Measurements from ENCODE around the gene RAB21. TPM values are rescaled to one million over a fixed set of nuclear protein-coding genes. Genes with fewer than 3 reads are reported as not detected.

Gene RAB21
- total RNA-seq, 1 donor from 2014 or later: 44.0 TPM

- Mint-ChIP-seq H3K36me3 (peaks cover 25% of the 10 kb centered on the region), H3K27ac (no peak overlapping the region), H3K4me1 (no peaks in the 10 kb centered on the region), H3K9me3 (peaks cover 9% of the 10 kb centered on the region), H3K27me3 (ENCODE audit: low read depth) (no peaks in the 10 kb centered on the region), H3K4me3 (no peak overlapping the region)
- DNase-seq (ENCODE audit: low spot score in 2 of 2, unreplicated experiment in 2 of 2): no peak
- no peak for TF ChIP-seq CTCF (IDR thresholded peaks at IDR 0.05; ENCODE audit: unreplicated experiment)
These were observed 93.5 kb downstream of the RAB21 start for GRCh38 chr12:71848212-71848611.

GRCh38 chr12:71849109-71849851, 94.6 kb downstream of the RAB21 start:
- Mint-ChIP-seq H3K9me3 (peaks cover 14% of the 10 kb centered on the region), H3K36me3 (peaks cover 30% of the 10 kb centered on the region), H3K27me3 (ENCODE audit: low read depth) (no peaks in the 10 kb centered on the region), H3K4me1 (no peaks in the 10 kb centered on the region), H3K4me3 (no peak overlapping the region), H3K27ac (no peak overlapping the region)
- TF ChIP-seq CTCF (IDR thresholded peaks at IDR 0.05; ENCODE audit: unreplicated experiment): no peak
- no peak for DNase-seq (ENCODE audit: low spot score in 2 of 2, unreplicated experiment in 2 of 2)

Other genes starting within 250 kb of the RAB21 start
- gene ZFC3H1, start 91.0 kb upstream of the RAB21 start, total RNA-seq: 53.5 to 55.5 TPM (median 55.3 TPM) in 3 replicates
- gene THAP2, start 90.6 kb upstream of the RAB21 start, total RNA-seq: 7.8 to 8.9 TPM (median 8.9 TPM) in 3 replicates
- 14.0 to 20.2 TPM (median 17.3 TPM) in 3 replicates for gene TMEM19, start 68.8 kb upstream of the RAB21 start, total RNA-seq
- gene TBC1D15, start 84.9 kb downstream of the RAB21 start, total RNA-seq: 33.6 to 41.7 TPM (median 36.5 TPM) in 3 replicates
- not detected in 3 replicates for gene TPH2, start 184.0 kb downstream of the RAB21 start, total RNA-seq